Fibroblast of pulmonary artery (primary cell): ENCODE data around the gene PHF19.

Experiments
- DNase-seq: peaks from one replicate; pipeline ENCODE4 v3.0.0-alpha.2; 2010; ENCODE audit warnings: low read depth
- H3K4me3 ChIP-seq: replicated peaks from 2 replicates; pipeline ENCODE4 v1.5.1; 2011; ENCODE audit warnings: low read depth, mild to moderate bottlenecking, control low read depth, low read length, moderate library complexity
- CTCF ChIP-seq: IDR thresholded peaks from 2 replicates; pipeline ENCODE4 v1.5.1; 2011; ENCODE audit warnings: mild to moderate bottlenecking, control low read depth, low read length, inconsistent platforms; ENCODE audit errors: missing control alignments

PHF19 gene

GRCh38 chr9:120832807-120833206 lies 44.2 kb downstream of the PHF19 start:
- TF ChIP-seq CTCF, result no peak
- H3K4me3 ChIP-seq, result no peak overlapping the region
- DNase-seq, result no peak

GRCh38 chr9:120830865-120831264 lies 46.1 kb downstream of the PHF19 start:
- no peak for TF ChIP-seq CTCF
- DNase-seq, result no peak
- no peak overlapping the region for H3K4me3 ChIP-seq

- TF ChIP-seq CTCF, result no peak
- no peak overlapping the region for H3K4me3 ChIP-seq
- DNase-seq, result no peak
These were observed 46.8 kb downstream of the PHF19 start for GRCh38 chr9:120830151-120830550.

GRCh38 chr9:120829650-120830049 lies 47.3 kb downstream of the PHF19 start:
- no peak for DNase-seq
- no peak overlapping the region for H3K4me3 ChIP-seq
- TF ChIP-seq CTCF, result no peak

- DNase-seq, result no peak
- TF ChIP-seq CTCF, result no peak
- H3K4me3 ChIP-seq, result no peak overlapping the region
These were observed 56.9 kb downstream of the PHF19 start for GRCh38 chr9:120820095-120820494.

GRCh38 chr9:120818595-120818994 lies 58.4 kb downstream of the PHF19 start:
- DNase-seq, result no peak
- no peak overlapping the region for H3K4me3 ChIP-seq
- TF ChIP-seq CTCF, result no peak

- no peak for TF ChIP-seq CTCF
- H3K4me3 ChIP-seq, result no peak overlapping the region
- no peak for DNase-seq
These were observed 61.9 kb downstream of the PHF19 start for GRCh38 chr9:120815075-120815474.
